HepG2 (cell line): ENCODE measurements around the gene KCNQ2. TPM values are rescaled to one million over a fixed set of nuclear protein-coding genes. Genes with fewer than 3 reads are reported as not detected.

Experiments
- ATAC-seq: fragments of 200-7000 bp; cut with Tn5 transposase; 3 replicates; pipeline ENCODE4 v1.9.1; 2020; ENCODE audit warnings: mild to moderate bottlenecking, moderate library complexity
- BruUV-seq: library from RNA; stranded (reverse); fragments of 400-500 nt; replicated peaks from 2 replicates; lab custom pipeline; 2021; lab: Mats Ljungman, UMichigan
- CTCF ChIA-PET: fragments of 300-600 bp; formaldehyde crosslinking; extraction: SDS; loops from one replicate; lab custom pipeline; 2021; ENCODE audit warnings: low total read pairs, inconsistent platforms, low intra/inter-chr PET ratio; lab: Yijun Ruan, JAX
- POLR2A ChIA-PET: fragments of 350-600 bp; sonication (Branson Sonifier 250); formaldehyde crosslinking; loops from one replicate; lab custom pipeline; 2020; ENCODE audit warnings: antibody characterized with exemption, inconsistent platforms; lab: Yijun Ruan, JAX
- DNase-seq: peaks from one replicate; pipeline ENCODE4 v3.0.0-alpha.2; 2015; ENCODE audit warnings: low spot score
- FAIRE-seq: peaks from 3 replicates; lab custom pipeline; 2011; peaks lifted over from hg19 to GRCh38; lab: Jason Lieb, UNC
- H2AFZ ChIP-seq: one replicate; pipeline ENCODE4 v1.6.1; 2011; ENCODE audit warnings: low read length, inconsistent platforms
- H3K27ac ChIP-seq: fragments of 300-600 bp; 3 replicates; pipeline ENCODE4 v1.8.0; 2011; ENCODE audit warnings: mixed run types, mild to moderate bottlenecking, mixed read lengths, low read length, inconsistent platforms; ENCODE audit not compliant: insufficient read depth; ENCODE audit errors: extremely low read length
- H3K27me3 ChIP-seq, 2 experiments: fragments of 200-600 bp in 1 of 2; 2 replicates in 1 of 2; 3 replicates in 1 of 2; pipeline versions ENCODE4 v1.6.0 to v1.8.0; 2011; ENCODE audit warnings: low read length in 2 of 2, mild to moderate bottlenecking in 2 of 2, moderate library complexity in 2 of 2, inconsistent platforms in 1 of 2; ENCODE audit not compliant: insufficient read depth in 2 of 2, control insufficient read depth in 1 of 2
- H3K36me3 ChIP-seq, 2 experiments: fragments of 200-600 bp in 1 of 2; replicated peaks in 1 of 2; 2 replicates in 1 of 2; 3 replicates in 1 of 2; pipeline versions ENCODE4 v1.5.1 to v1.8.0; 2011; ENCODE audit warnings: low read length in 2 of 2, inconsistent platforms in 1 of 2; ENCODE audit not compliant: insufficient read depth in 2 of 2, control insufficient read depth in 1 of 2
- H3K4me1 ChIP-seq: 2 replicates; pipeline ENCODE4 v1.5.1; 2012; ENCODE audit warnings: low read length, inconsistent platforms; ENCODE audit not compliant: insufficient read depth
- H3K4me2 ChIP-seq: 2 replicates; pipeline ENCODE4 v1.6.0; 2011; ENCODE audit warnings: low read depth, low read length, inconsistent platforms
- H3K4me3 ChIP-seq, 3 experiments: fragments of 200-600 bp in 1 of 3; sonication (generic), shearing (Covaris generic) in 1 of 3; replicated peaks in 1 of 3; 2 replicates each; pipeline ENCODE4 v1.5.1; 2011 to 2016; ENCODE audit warnings: low read length in 3 of 3, inconsistent platforms in 2 of 3, low read depth in 2 of 3, mild to moderate bottlenecking in 2 of 3, control low read depth in 1 of 3, mixed read lengths in 1 of 3; ENCODE audit not compliant: insufficient read depth in 1 of 3
- H3K79me2 ChIP-seq: one replicate; pipeline ENCODE4 v1.6.1; 2011; ENCODE audit warnings: low read length, inconsistent platforms; ENCODE audit not compliant: insufficient read depth
- H3K9ac ChIP-seq: 2 replicates; pipeline ENCODE4 v1.6.0; 2011; ENCODE audit warnings: mild to moderate bottlenecking, low read depth, low read length, inconsistent platforms; ENCODE audit not compliant: insufficient read depth
- H3K9me3 ChIP-seq: 2 replicates; pipeline ENCODE4 v1.5.1; 2012; ENCODE audit warnings: mild to moderate bottlenecking, low read length
- H4K20me1 ChIP-seq: 2 replicates; pipeline ENCODE4 v1.6.0; 2011; ENCODE audit warnings: inconsistent platforms, mild to moderate bottlenecking, low read length, moderate library complexity; ENCODE audit not compliant: insufficient read depth
- ARNT2 ChIP-seq: sonication (generic); formaldehyde crosslinking; IDR thresholded peaks from 2 replicates; pipeline ENCODE4 v1.8.0; 2022; ENCODE audit warnings: mild to moderate bottlenecking, low read depth, missing genetic modification reagents, moderate library complexity
- FOXC1 ChIP-seq: sonication (generic); formaldehyde crosslinking; IDR thresholded peaks from 2 replicates; pipeline ENCODE4 v1.8.0; 2022; ENCODE audit warnings: mild to moderate bottlenecking, missing genetic modification reagents, borderline replicate concordance
- FUBP1 ChIP-seq: sonication (generic); formaldehyde crosslinking; IDR thresholded peaks from 2 replicates; pipeline ENCODE4 v1.5.1; 2020; ENCODE audit warnings: missing genetic modification reagents, mild to moderate bottlenecking, borderline replicate concordance
- GFI1 ChIP-seq: sonication (generic); formaldehyde crosslinking; IDR thresholded peaks from 2 replicates; pipeline ENCODE4 v1.5.0; 2020; ENCODE audit warnings: missing genetic modification reagents, mild to moderate bottlenecking, borderline replicate concordance
- GZF1 ChIP-seq: sonication (generic); formaldehyde crosslinking; IDR thresholded peaks from 2 replicates; pipeline ENCODE4 v1.5.1; 2020; ENCODE audit warnings: mild to moderate bottlenecking, missing genetic modification reagents
- IKZF5 ChIP-seq: IDR thresholded peaks from 2 replicates; pipeline ENCODE4 v1.6.1; 2018; ENCODE audit warnings: missing genetic modification reagents, mild to moderate bottlenecking, missing compliant biosample characterization
- LCORL ChIP-seq, 2 experiments: fragments of 450-650 bp in 1 of 2; sonication (generic) in 1 of 2; formaldehyde crosslinking in 1 of 2; IDR thresholded peaks; 2 replicates each; pipeline versions ENCODE4 v1.5.0 to v1.6.1; 2017 to 2020; ENCODE audit warnings: antibody characterized with exemption in 1 of 2, missing genetic modification reagents in 1 of 2
- MEF2D ChIP-seq: sonication (generic); formaldehyde crosslinking; IDR thresholded peaks from 2 replicates; pipeline ENCODE4 v1.5.1; 2020; ENCODE audit warnings: mild to moderate bottlenecking, missing genetic modification reagents
- PHF20 ChIP-seq: sonication (generic); formaldehyde crosslinking; IDR thresholded peaks from 2 replicates; pipeline ENCODE4 v1.5.0; 2020; ENCODE audit warnings: mild to moderate bottlenecking, missing genetic modification reagents
- ZBTB20 ChIP-seq: sonication (generic); formaldehyde crosslinking; IDR thresholded peaks from 2 replicates; pipeline ENCODE4 v1.8.1; 2023; ENCODE audit warnings: missing genetic modification reagents, low read depth, mild to moderate bottlenecking, borderline replicate concordance
- ZBTB21 ChIP-seq: sonication (generic); formaldehyde crosslinking; IDR thresholded peaks from 2 replicates; pipeline ENCODE4 v1.4.0; 2020; ENCODE audit warnings: missing genetic modification reagents
- ZKSCAN5 ChIP-seq: sonication (generic); formaldehyde crosslinking; IDR thresholded peaks from 2 replicates; pipeline ENCODE4 v1.5.1; 2020; ENCODE audit warnings: mild to moderate bottlenecking, missing genetic modification reagents
- ZMAT3 ChIP-seq: sonication (generic); formaldehyde crosslinking; conservative IDR thresholded peaks from 2 replicates; pipeline ENCODE4 v1.7.0; 2021; ENCODE audit warnings: missing genetic modification reagents
- ZNF552 ChIP-seq: sonication (generic); formaldehyde crosslinking; IDR thresholded peaks from 2 replicates; pipeline ENCODE4 v1.9.0; 2022; ENCODE audit warnings: missing genetic modification reagents, mild to moderate bottlenecking, borderline replicate concordance
- ZNF563 ChIP-seq: sonication (generic); formaldehyde crosslinking; IDR thresholded peaks from 2 replicates; pipeline ENCODE4 v1.8.0; 2022; ENCODE audit warnings: mild to moderate bottlenecking, moderate library complexity, missing genetic modification reagents
- WGBS: methylation state at CpG from one replicate; pipeline ENCODE4 v1.1.6; 2017; ENCODE audit warnings: low lambda C conversion rate; 5-methylcytosine and 5-hydroxymethylcytosine counted together
- in situ Hi-C: cut with HindIII; loops from 2 replicates; pipeline ENCODE4 v1.10.0; 2017; ENCODE audit warnings: low pct_unique_long_range_greater_than_20kb; ENCODE audit not compliant: extremely low pct_ligation_motif_present
- intact Hi-C: fragments of 100-400 bp; cut with micrococcal nuclease; formaldehyde crosslinking; loops from one replicate; pipeline ENCODE4 v1.10.0; 2022; ENCODE audit not compliant: unreplicated experiment
- polyA plus RNA-seq, 8 experiments: library from polyadenylated mRNA; depleted of rRNA in 3 of 8; stranded (reverse) in 7 of 8; unstranded in 1 of 8; fragments of >200 nt; fragmentation: Illumina TruSeq in 4 of 8; extraction: Trizol in 4 of 8; gene quantifications; 2 replicates each; pipeline versions ENCODE4 v1.2.1 to v1.2.3, GENCODE V29; 2011 to 2016; ENCODE audit warnings: low read depth in 4 of 8, missing spikeins in 1 of 8, mixed read lengths in 1 of 8; ENCODE audit not compliant: insufficient read depth in 1 of 8
- total RNA-seq, 5 experiments: library from RNA; depleted of rRNA; stranded (reverse); fragments of >200 nt; fragmentation: Illumina TruSeq; extraction: Trizol; gene quantifications; 2 replicates each; pipeline ENCODE4 v1.2.3, GENCODE V29; 2016; ENCODE audit warnings: low read depth in 1 of 5
- TF ChIP-seq, protein P1 (sequence below): sonication (generic); formaldehyde crosslinking; IDR thresholded peaks from 2 replicates; pipeline ENCODE4 v1.9.0; 2022; ENCODE audit warnings: missing genetic modification reagents, mild to moderate bottlenecking, borderline replicate concordance
- TF ChIP-seq, protein P2 (sequence below): sonication (generic); formaldehyde crosslinking; IDR thresholded peaks from 2 replicates; pipeline ENCODE4 v1.4.0; 2020; ENCODE audit warnings: missing genetic modification reagents

Gene KCNQ2
- total and polyA plus RNA-seq, 2 of the 13 experiments (the other 11 are each of a cell fraction or from before 2014, with no cell fraction given), result not detected

- H3K9ac ChIP-seq, result no peak overlapping the region
- WGBS, result 2% methylated on average over 19 of the region's 19 CpGs
- ATAC-seq, result peak; percentile 55
- no TSS peak for BruUV-seq
- intact Hi-C loops, result no loop called here
- peak overlapping the region; percentile 61 for H3K4me2 ChIP-seq
- peaks cover 54% of the 10 kb centered on the region for H3K4me1 ChIP-seq
- CTCF ChIA-PET, result no interaction called here
- H3K27ac ChIP-seq, result no peak overlapping the region
- H4K20me1 ChIP-seq, result peaks cover 18% of the 10 kb centered on the region; the same call in 1 of the 2 replicates
- H3K27me3 ChIP-seq, result peaks cover 28 to 76% of the 10 kb centered on the region in 2 experiments
- peak; percentile 18 for FAIRE-seq
- POLR2A ChIA-PET, result interaction anchor here (0.6 to 1.2 kb wide), 2 partner anchors 14 to 864 kb away, joined by 3 to 7 read pairs; no protein-coding TSS in a partner anchor
- no peaks in the 10 kb centered on the region for H3K79me2 ChIP-seq
- DNase-seq, result no peak
- H3K9me3 ChIP-seq, result no peaks in the 10 kb centered on the region
- no peak overlapping the region for H2AFZ ChIP-seq
- in situ Hi-C loops, result no loop called here
- peak overlapping the region in 1 of 3 experiments; percentile 47; a peak in 3 of 6 replicates for H3K4me3 ChIP-seq
- no peaks in the 10 kb centered on the region; a peak in 1 of 5 replicates for H3K36me3 ChIP-seq
- no peak for TF ChIP-seq ZMAT3 (CRISPR knock-in tag)
- no peak for TF ChIP-seq ZBTB21 (CRISPR knock-in tag)
- TF ChIP-seq ZNF552 (CRISPR knock-in tag), result no peak
- TF ChIP-seq, protein P1, sequence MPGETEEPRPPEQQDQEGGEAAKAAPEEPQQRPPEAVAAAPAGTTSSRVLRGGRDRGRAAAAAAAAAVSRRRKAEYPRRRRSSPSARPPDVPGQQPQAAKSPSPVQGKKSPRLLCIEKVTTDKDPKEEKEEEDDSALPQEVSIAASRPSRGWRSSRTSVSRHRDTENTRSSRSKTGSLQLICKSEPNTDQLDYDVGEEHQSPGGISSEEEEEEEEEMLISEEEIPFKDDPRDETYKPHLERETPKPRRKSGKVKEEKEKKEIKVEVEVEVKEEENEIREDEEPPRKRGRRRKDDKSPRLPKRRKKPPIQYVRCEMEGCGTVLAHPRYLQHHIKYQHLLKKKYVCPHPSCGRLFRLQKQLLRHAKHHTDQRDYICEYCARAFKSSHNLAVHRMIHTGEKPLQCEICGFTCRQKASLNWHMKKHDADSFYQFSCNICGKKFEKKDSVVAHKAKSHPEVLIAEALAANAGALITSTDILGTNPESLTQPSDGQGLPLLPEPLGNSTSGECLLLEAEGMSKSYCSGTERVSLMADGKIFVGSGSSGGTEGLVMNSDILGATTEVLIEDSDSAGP (CRISPR knock-in tag), result no peak
- TF ChIP-seq ZBTB20, result 0 out of 2 replicates have a peak, but pooled peaks have one; percentile 39
- 0 out of 2 replicates have a peak, but pooled peaks have one; percentile 38 for TF ChIP-seq ARNT2 (CRISPR knock-in tag)
- no peak for TF ChIP-seq ZNF563 (CRISPR knock-in tag)
- TF ChIP-seq MEF2D (CRISPR knock-in tag), result peak; percentile 61; the same call in 1 of the 2 replicates
- TF ChIP-seq IKZF5 (CRISPR knock-in tag), result no peak
- no peak for TF ChIP-seq GFI1
- TF ChIP-seq, protein P2, sequence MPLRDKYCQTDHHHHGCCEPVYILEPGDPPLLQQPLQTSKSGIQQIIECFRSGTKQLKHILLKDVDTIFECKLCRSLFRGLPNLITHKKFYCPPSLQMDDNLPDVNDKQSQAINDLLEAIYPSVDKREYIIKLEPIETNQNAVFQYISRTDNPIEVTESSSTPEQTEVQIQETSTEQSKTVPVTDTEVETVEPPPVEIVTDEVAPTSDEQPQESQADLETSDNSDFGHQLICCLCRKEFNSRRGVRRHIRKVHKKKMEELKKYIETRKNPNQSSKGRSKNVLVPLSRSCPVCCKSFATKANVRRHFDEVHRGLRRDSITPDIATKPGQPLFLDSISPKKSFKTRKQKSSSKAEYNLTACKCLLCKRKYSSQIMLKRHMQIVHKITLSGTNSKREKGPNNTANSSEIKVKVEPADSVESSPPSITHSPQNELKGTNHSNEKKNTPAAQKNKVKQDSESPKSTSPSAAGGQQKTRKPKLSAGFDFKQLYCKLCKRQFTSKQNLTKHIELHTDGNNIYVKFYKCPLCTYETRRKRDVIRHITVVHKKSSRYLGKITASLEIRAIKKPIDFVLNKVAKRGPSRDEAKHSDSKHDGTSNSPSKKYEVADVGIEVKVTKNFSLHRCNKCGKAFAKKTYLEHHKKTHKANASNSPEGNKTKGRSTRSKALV, result no peak
- 0 out of 2 replicates have a peak, but pooled peaks have one; percentile 30 for TF ChIP-seq ZKSCAN5 (CRISPR knock-in tag)
- no peak for TF ChIP-seq PHF20
- TF ChIP-seq LCORL (IDR thresholded peaks at IDR 0.05), result no peak
- 0 out of 2 replicates have a peak, but pooled peaks have one; percentile 41 for TF ChIP-seq LCORL (CRISPR knock-in tag; IDR thresholded peaks at IDR 0.05)
- TF ChIP-seq FUBP1, result no peak
- TF ChIP-seq FOXC1 (CRISPR knock-in tag), result no peak
- TF ChIP-seq GZF1, result 0 out of 2 replicates have a peak, but pooled peaks have one; percentile 50
Observed at GRCh38 chr20:63363981-63364561, 108.4 kb downstream of the KCNQ2 start.
